ENCODE measurements around the gene RBMS2. TPM values are rescaled to one million over a fixed set of nuclear protein-coding genes. Genes with fewer than 3 reads are reported as not detected.

Gene RBMS2
- polyA plus RNA-seq, 1 donor (not counting 4 experiments of a cell fraction or from before 2014, with no cell fraction given): 64.5 TPM

GRCh38 chr12:56476143-56476542 lies 45.5 kb upstream of the RBMS2 start:
- TF ChIP-seq EZH2 (IDR thresholded peaks at IDR 0.05; ENCODE audit: low read length): no peak
- TF ChIP-seq, protein P1, sequence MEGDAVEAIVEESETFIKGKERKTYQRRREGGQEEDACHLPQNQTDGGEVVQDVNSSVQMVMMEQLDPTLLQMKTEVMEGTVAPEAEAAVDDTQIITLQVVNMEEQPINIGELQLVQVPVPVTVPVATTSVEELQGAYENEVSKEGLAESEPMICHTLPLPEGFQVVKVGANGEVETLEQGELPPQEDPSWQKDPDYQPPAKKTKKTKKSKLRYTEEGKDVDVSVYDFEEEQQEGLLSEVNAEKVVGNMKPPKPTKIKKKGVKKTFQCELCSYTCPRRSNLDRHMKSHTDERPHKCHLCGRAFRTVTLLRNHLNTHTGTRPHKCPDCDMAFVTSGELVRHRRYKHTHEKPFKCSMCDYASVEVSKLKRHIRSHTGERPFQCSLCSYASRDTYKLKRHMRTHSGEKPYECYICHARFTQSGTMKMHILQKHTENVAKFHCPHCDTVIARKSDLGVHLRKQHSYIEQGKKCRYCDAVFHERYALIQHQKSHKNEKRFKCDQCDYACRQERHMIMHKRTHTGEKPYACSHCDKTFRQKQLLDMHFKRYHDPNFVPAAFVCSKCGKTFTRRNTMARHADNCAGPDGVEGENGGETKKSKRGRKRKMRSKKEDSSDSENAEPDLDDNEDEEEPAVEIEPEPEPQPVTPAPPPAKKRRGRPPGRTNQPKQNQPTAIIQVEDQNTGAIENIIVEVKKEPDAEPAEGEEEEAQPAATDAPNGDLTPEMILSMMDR (optimal IDR thresholded peaks at IDR 0.05 in 1 of 3, IDR thresholded peaks at IDR 0.05 in 1 of 3, conservative IDR thresholded peaks at IDR 0.05 in 1 of 3; ENCODE audit: extremely low read depth in 1 of 3, insufficient read depth in 2 of 3, low read length in 3 of 3): no peak
- peaks cover under 1% of the 10 kb centered on the region for H3K79me2 ChIP-seq (ENCODE audit: control insufficient read depth, insufficient read depth, low read length)
- no peaks in the 10 kb centered on the region for H3K27me3 ChIP-seq (ENCODE audit: control insufficient read depth, extremely low read depth, insufficient read depth, low read length)
- dilution Hi-C loops (cut with MboI; ENCODE audit: extremely low pct_ligation_motif_present, low sequenced_read_pairs): no loop called here
- no peak overlapping the region for H3K4me2 ChIP-seq (ENCODE audit: control insufficient read depth, extremely low read depth, insufficient read depth, low read depth, low read length)
- no peak overlapping the region for H3K27ac ChIP-seq (ENCODE audit: control insufficient read depth, insufficient read depth, low read length)
- H3K9me1 ChIP-seq (ENCODE audit: control insufficient read depth, extremely low read depth, insufficient read depth, low read length): no peaks in the 10 kb centered on the region
- H4K20me1 ChIP-seq (ENCODE audit: control insufficient read depth, extremely low read depth, insufficient read depth, low read length): no peaks in the 10 kb centered on the region
- FAIRE-seq (no peak), DNase-seq (ENCODE audit: low read depth, low spot score) (no peak)
- H3K9me3 ChIP-seq (ENCODE audit: control insufficient read depth, low read depth, low read length): no peaks in the 10 kb centered on the region
- peaks cover 0 to 5% of the 10 kb centered on the region in 2 experiments for H3K36me3 ChIP-seq (ENCODE audit: control insufficient read depth in 2 of 2, extremely low read depth in 1 of 2, insufficient read depth in 2 of 2, low read length in 2 of 2)
- no peak overlapping the region for H2AFZ ChIP-seq (ENCODE audit: control insufficient read depth, low read length)
- H3K4me3 ChIP-seq (ENCODE audit: control insufficient read depth in 2 of 3, extremely low read depth in 1 of 3, insufficient read depth in 2 of 3, low read depth in 1 of 3, low read length in 3 of 3): no peak overlapping the region
- peaks cover 4% of the 10 kb centered on the region for H3K4me1 ChIP-seq (ENCODE audit: control insufficient read depth, extremely low read depth, insufficient read depth, low read length)
- H3K9ac ChIP-seq (ENCODE audit: control insufficient read depth, extremely low read depth, insufficient read depth, low read length): no peak overlapping the region

DNA sequence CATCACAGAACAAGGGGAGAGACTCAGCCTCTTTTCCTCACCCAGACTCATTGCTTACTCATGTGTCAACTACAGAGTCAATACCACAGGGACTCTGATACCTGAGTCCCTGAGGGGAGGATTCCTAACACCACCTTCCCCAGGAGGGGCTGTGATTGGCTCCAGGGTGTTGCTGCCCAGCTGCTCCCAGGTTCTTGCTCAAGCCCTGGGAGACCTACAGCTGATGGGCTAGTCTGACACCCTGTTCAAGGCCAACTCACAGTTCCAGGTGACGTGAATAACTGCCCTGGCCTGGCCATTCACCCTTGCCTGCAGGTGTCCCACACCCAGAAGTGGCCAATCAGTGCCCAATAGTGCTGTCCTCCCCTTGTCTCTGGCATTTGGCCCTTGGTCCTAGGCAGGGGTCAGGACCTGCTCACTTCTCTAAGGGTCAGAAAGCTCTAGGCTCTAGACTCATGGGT lies 44.6 kb upstream of the RBMS2 start:
- Histone ChIP-seq H3K9me3 (ENCODE audit: control insufficient read depth, low read depth, low read length) (no peaks in the 10 kb centered on the region), H4K20me1 (ENCODE audit: control insufficient read depth, extremely low read depth, insufficient read depth, low read length) (no peaks in the 10 kb centered on the region), H3K9me1 (ENCODE audit: control insufficient read depth, extremely low read depth, insufficient read depth, low read length) (no peaks in the 10 kb centered on the region), H3K27me3 (ENCODE audit: control insufficient read depth, extremely low read depth, insufficient read depth, low read length) (no peaks in the 10 kb centered on the region), H3K36me3 (ENCODE audit: control insufficient read depth in 2 of 2, extremely low read depth in 1 of 2, insufficient read depth in 2 of 2, low read length in 2 of 2) (peaks cover 0 to 3% of the 10 kb centered on the region in 2 experiments), H3K4me1 (ENCODE audit: control insufficient read depth, extremely low read depth, insufficient read depth, low read length) (peaks cover 4% of the 10 kb centered on the region), H3K9ac (ENCODE audit: control insufficient read depth, extremely low read depth, insufficient read depth, low read length) (no peak overlapping the region), H3K27ac (ENCODE audit: control insufficient read depth, insufficient read depth, low read length) (no peak overlapping the region), H3K4me3 (ENCODE audit: control insufficient read depth in 2 of 3, extremely low read depth in 1 of 3, insufficient read depth in 2 of 3, low read depth in 1 of 3, low read length in 3 of 3) (no peak overlapping the region), H3K79me2 (ENCODE audit: control insufficient read depth, insufficient read depth, low read length) (no peaks in the 10 kb centered on the region), H3K4me2 (ENCODE audit: control insufficient read depth, extremely low read depth, insufficient read depth, low read depth, low read length) (no peak overlapping the region), H2AFZ (ENCODE audit: control insufficient read depth, low read length) (no peak overlapping the region)
- TF ChIP-seq EZH2 (IDR thresholded peaks at IDR 0.05; ENCODE audit: low read length): no peak
- TF ChIP-seq, protein P1 (optimal IDR thresholded peaks at IDR 0.05 in 1 of 3, IDR thresholded peaks at IDR 0.05 in 1 of 3, conservative IDR thresholded peaks at IDR 0.05 in 1 of 3; ENCODE audit: extremely low read depth in 1 of 3, insufficient read depth in 2 of 3, low read length in 3 of 3): no peak
- DNase-seq (ENCODE audit: low read depth, low spot score) (no peak), FAIRE-seq (no peak)
- dilution Hi-C loops (cut with MboI; ENCODE audit: extremely low pct_ligation_motif_present, low sequenced_read_pairs): no loop called here
